CD4-positive, alpha-beta T cell treated with Interleukin-17A for 1 hour (primary cell): ENCODE results near the gene EXOSC10.
"Not testable (repeated sequence)": the region's sequence is repeated elsewhere in the genome, so short reads cannot be mapped to it uniquely, and the experiment has no call there.

Experiments used
- DNase-seq: peaks from one replicate; pipeline ENCODE4 v3.0.0-alpha.2; 2020

EXOSC10 gene

GRCh38 chr1:11107599-11107998 lies 7.9 kb upstream of the EXOSC10 start:
- no peak for DNase-seq

- DNase-seq, result no peak
Measured at GRCh38 chr1:11105586-11105985, 5.9 kb upstream of the EXOSC10 start.

DNA sequence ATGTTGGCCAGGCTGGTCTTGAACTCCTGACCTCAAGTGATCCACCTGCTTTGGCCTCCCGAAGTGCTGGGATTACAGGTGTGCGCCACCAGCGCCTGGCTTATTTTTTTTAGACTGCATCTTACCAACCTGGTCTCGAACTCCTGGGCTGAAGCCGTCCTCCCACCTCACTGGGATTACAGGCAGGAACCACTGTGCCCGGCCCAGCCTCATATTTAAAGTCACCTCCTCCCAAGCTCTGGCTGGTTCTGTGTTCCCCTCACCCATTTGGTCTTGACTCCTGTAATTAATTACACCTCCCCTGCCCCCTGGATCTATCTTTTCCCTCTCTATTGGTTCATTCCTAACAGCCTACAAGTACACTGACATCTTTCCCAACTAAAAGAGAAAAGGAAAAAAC lies 1.7 kb upstream of the EXOSC10 start:
- DNase-seq, result no peak

DNA sequence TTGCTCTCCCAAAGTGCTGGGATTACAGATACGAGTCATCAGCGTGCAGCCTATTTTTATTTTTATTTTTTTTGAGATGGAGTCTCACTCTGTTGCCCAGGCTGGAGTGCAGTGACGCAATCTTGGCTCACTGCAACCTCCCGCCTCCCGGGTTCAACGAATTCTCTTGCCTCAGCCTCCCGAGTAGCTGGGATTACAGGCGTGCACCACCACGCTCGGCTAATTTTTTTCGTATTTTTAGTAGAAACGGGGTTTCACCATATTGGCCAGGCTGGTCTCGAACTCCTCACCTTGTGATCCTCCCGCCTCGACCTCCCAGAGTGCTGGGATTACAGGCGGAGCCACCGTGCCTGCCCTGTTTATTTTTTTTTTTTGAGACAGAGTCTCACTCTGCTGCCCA lies 1.1 kb upstream of the EXOSC10 start:
- not testable (repeated sequence) for DNase-seq

DNA sequence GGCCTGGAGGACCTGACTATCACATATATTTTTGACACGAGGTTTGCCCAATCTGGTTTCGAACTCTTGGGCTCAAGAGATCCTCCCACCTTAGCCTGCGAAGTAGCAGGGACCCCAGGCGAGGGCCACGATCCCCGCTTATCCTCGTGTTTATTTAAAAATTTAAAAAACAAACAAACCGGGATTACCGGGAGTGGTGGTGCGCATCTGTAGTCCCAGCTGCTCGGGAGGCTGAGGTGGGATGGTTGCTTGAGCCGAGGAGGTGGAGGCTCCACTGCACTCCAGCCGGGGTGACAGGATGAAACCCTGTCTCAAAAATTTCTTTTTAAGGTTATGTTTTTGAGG lies 452 bp upstream of the EXOSC10 start:
- DNase-seq, result no peak

- no peak for DNase-seq
Measured at GRCh38 chr1:11098931-11099309, 749 bp downstream of the EXOSC10 start.

DNA sequence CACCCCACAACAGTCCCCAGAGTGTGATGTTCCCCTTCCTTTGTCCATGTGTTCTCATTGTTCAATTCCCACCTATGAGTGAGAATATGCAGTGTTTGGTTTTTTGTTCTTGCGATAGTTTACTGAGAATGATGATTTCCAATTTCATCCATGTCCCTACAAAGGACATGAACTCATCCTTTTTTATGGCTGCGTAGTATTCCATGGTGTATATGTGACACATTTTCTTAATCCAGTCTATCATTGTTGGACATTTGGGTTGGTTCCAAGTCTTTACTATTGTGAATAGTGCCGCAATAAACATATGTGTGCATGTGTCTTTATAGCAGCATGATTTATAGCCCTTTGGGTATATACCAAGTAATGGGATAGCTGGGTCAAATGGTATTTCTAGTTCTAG lies 15.9 kb downstream of the EXOSC10 start:
- not testable (repeated sequence) for DNase-seq

GRCh38 chr1:11080931-11081330 lies 18.7 kb downstream of the EXOSC10 start:
- DNase-seq, result no peak

- no peak for DNase-seq
Measured at GRCh38 chr1:11078631-11079030, 21.0 kb downstream of the EXOSC10 start.

GRCh38 chr1:11073398-11073797 lies 26.3 kb downstream of the EXOSC10 start:
- not testable (repeated sequence) for DNase-seq

- no peak for DNase-seq
Measured at GRCh38 chr1:11072216-11072917, 27.3 kb downstream of the EXOSC10 start.

- no peak for DNase-seq
Measured at GRCh38 chr1:11071463-11072215, 28.0 kb downstream of the EXOSC10 start.

DNA sequence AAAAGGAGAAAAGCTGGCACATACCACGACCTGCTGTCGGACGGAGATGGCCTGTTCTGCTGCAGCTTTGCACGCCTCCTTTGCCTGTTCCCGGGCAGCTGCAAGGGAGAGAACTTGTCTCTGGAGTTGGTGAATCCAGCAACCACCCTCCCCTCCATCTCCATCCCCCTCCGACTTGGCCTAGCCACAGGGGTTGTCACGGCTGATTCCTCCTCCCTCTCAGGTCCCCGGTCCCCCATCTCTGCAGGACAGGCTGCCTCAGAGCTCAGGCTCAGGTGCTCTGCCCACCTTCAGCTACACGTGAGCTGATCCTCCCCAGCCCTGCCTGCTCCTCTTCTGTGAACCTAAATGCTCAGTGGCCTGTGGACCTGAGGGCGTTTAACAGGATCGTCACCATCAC lies 28.8 kb downstream of the EXOSC10 start:
- no peak for DNase-seq

- DNase-seq, result no peak
Measured at GRCh38 chr1:11068600-11069473, 30.8 kb downstream of the EXOSC10 start.

- no peak for DNase-seq
Measured at GRCh38 chr1:11067716-11068599, 31.7 kb downstream of the EXOSC10 start.

- DNase-seq, result no peak
Measured at GRCh38 chr1:11065796-11066195, 33.9 kb downstream of the EXOSC10 start.

- DNase-seq, result no peak
Measured at GRCh38 chr1:11064942-11065341, 34.7 kb downstream of the EXOSC10 start.

DNA sequence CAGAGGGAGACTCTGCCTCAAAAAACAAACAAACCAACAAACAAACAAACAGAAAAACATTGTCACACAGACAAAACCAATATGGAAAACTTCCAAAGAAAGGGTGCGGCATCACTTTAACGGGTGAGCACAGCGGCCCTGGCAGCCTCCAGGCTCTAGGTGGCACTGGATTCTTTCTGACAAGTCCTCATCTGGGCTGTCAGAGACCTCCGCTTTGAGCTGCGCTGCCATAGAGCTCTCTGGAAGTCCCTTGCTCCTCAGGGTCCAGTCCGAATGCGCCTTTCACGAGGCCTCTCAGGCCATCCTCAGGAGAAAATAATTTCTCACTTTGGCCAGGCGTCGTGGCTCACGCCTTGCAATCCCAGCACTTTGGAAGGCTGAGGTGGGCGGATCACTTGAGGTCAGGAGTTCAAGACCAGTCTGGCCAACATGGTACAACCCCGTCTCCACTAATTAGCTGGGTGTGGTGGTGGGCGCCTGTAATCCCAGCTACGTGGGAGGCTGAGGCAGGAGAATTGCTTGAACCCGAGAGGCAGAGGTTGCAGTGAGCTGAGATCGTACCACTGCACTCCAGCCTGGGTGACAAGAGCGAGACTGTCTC lies 35.6 kb downstream of the EXOSC10 start:
- not testable (repeated sequence) for DNase-seq

DNA sequence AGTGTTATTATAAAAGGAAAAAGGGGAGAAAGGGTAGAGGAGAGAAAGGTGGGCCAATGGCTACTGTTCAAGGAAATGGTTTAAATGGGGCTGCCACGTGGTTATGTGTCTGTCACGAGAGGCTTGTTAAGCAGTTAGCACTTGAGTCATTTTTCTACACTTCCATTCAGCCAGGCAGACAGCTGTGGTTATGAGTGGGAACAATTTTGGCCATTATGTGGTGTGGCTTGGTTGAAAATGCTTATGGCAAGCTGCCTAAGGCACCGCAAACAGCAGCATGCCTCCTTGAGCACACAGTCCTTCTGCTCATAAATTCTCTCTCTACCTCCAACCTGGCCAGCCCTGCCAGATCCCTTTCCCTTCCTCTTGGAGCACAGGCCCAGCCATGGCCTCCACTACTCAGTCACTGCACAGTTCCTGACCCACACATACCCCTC lies 36.7 kb downstream of the EXOSC10 start:
- peak; percentile 39 for DNase-seq

DNA sequence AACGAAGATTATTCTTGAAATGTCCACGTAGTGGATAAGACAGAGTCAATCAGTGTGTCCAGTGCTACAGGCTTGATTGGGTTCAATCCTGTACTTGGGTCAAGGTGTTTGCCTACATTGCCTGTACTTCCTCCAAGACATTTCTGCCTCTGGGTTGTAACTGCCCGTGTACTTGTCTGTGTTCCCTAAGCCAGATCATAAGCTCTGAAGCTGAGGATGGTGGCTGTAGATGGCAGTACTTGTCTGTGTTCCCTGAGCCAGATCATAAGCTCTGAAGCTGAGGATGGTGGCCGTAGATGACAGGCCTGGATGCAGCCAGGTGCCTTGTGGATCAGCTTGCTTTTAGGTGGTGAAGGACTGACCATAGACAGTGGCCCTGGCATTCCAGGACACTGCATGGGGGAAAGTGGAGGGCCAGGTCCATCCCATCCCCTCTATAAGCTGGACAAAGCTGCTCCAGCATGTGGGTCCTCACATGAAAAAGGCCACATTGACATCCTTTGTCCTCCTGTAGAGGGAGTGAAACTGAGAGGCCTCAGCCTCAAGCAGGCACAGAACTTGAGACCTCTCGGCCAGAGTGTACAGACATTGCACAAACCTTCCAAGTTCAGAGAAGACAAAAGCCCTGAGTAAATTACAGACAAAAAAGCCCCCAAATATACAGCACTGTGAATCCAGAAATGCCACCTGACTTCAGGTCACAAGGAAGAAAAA lies 37.9 kb downstream of the EXOSC10 start:
- no peak for DNase-seq
